Endothelial cell of umbilical vein (primary cell): ENCODE data around the gene ZNF423. TPM values are rescaled to one million over a fixed set of nuclear protein-coding genes. Genes with fewer than 3 reads are reported as not detected.

Experiments used
- BruUV-seq: library from RNA; stranded (reverse); fragments of 400-500 nt; replicated peaks from 2 replicates; lab custom pipeline; 2021; lab: Mats Ljungman, UMichigan
- CTCF ChIA-PET: fragments of 300-600, 350-600 bp; sonication (Branson Sonifier 250); formaldehyde crosslinking; loops from one replicate; lab custom pipeline; 2021; ENCODE audit warnings: antibody characterized with exemption, inconsistent platforms; lab: Charles Lee
- POLR2A ChIA-PET: fragments of 300-600, 350-600 bp; sonication (Branson Sonifier 250); formaldehyde crosslinking; loops from one replicate; lab custom pipeline; 2021; ENCODE audit warnings: antibody characterized with exemption, inconsistent platforms; lab: Charles Lee
- DNase-seq: peaks from one replicate; pipeline ENCODE4 v3.0.0-alpha.2; 2011; ENCODE audit warnings: low read depth, low spot score
- FAIRE-seq: peaks from 2 replicates; lab custom pipeline; 2011; peaks lifted over from hg19 to GRCh38; lab: Jason Lieb, UNC
- H2AFZ ChIP-seq: 2 replicates; pipeline ENCODE4 v1.6.0; 2012; ENCODE audit warnings: low read depth, low read length, control low read depth, inconsistent platforms
- H3K27ac ChIP-seq: 2 replicates; pipeline ENCODE4 v1.5.1; 2011; ENCODE audit warnings: low read depth, mild to moderate bottlenecking, control low read depth, low read length, moderate library complexity; ENCODE audit not compliant: insufficient read depth
- H3K27me3 ChIP-seq, 2 experiments: 2 replicates each; pipeline versions ENCODE4 v1.6.0 to v1.6.1; 2011; ENCODE audit warnings: low read length in 2 of 2, mixed read lengths in 1 of 2; ENCODE audit not compliant: control insufficient read depth in 2 of 2, insufficient read depth in 2 of 2
- H3K36me3 ChIP-seq, 2 experiments: 2 replicates in 1 of 2; 3 replicates in 1 of 2; pipeline ENCODE4 v1.5.1; 2011; ENCODE audit warnings: low read length in 2 of 2, mild to moderate bottlenecking in 1 of 2, moderate library complexity in 1 of 2; ENCODE audit not compliant: control insufficient read depth in 2 of 2, insufficient read depth in 2 of 2; ENCODE audit errors: extremely low read depth in 1 of 2
- H3K4me1 ChIP-seq: 3 replicates; pipeline ENCODE4 v1.5.1; 2011; ENCODE audit warnings: mild to moderate bottlenecking, low read length; ENCODE audit not compliant: control insufficient read depth, insufficient read depth; ENCODE audit errors: extremely low read depth
- H3K4me2 ChIP-seq: 2 replicates; pipeline ENCODE4 v1.6.1; 2011; ENCODE audit warnings: low read length, control low read depth, mixed read lengths; ENCODE audit not compliant: insufficient read depth
- H3K4me3 ChIP-seq, 3 experiments: fragments of 200-600 bp in 1 of 3; sonication (generic), shearing (Covaris generic) in 1 of 3; replicated peaks in 1 of 3; 2 replicates each; pipeline ENCODE4 v1.5.1; 2011 to 2016; ENCODE audit warnings: control low read depth in 3 of 3, low read length in 3 of 3, mild to moderate bottlenecking in 2 of 3, inconsistent platforms in 1 of 3, low read depth in 1 of 3, moderate library complexity in 1 of 3; ENCODE audit not compliant: insufficient read depth in 1 of 3
- H3K79me2 ChIP-seq: 2 replicates; pipeline ENCODE4 v1.6.0; 2012; ENCODE audit warnings: low read length, inconsistent platforms; ENCODE audit not compliant: control insufficient read depth, insufficient read depth
- H3K9ac ChIP-seq: replicated peaks from 2 replicates; pipeline ENCODE3; 2011; ENCODE audit warnings: low read length, control low read depth; ENCODE audit not compliant: insufficient read depth; ENCODE audit errors: extremely low read depth
- H3K9me1 ChIP-seq: replicated peaks from 3 replicates; pipeline ENCODE4 v1.6.0; 2011; ENCODE audit warnings: mild to moderate bottlenecking, low read length; ENCODE audit not compliant: control insufficient read depth, insufficient read depth; ENCODE audit errors: extremely low read depth
- H3K9me3 ChIP-seq: replicated peaks from 2 replicates; pipeline ENCODE4 v1.5.1; 2012; ENCODE audit warnings: low read length, inconsistent platforms; ENCODE audit not compliant: control insufficient read depth, insufficient read depth
- H4K20me1 ChIP-seq: replicated peaks from 2 replicates; pipeline ENCODE3; 2011; ENCODE audit warnings: mild to moderate bottlenecking, low read length; ENCODE audit not compliant: control insufficient read depth, insufficient read depth; ENCODE audit errors: extremely low read depth
- EZH2 ChIP-seq: IDR thresholded peaks from 2 replicates; pipeline ENCODE4 v1.6.1; 2012; ENCODE audit warnings: borderline replicate concordance, low read depth, mild to moderate bottlenecking, moderate library complexity, low read length, inconsistent platforms; ENCODE audit not compliant: severe bottlenecking
- FOS ChIP-seq: IDR thresholded peaks from 2 replicates; pipeline ENCODE4 v1.6.1; 2011; ENCODE audit warnings: mild to moderate bottlenecking, low read length, moderate library complexity, borderline replicate concordance; ENCODE audit not compliant: insufficient read depth
- GATA2 ChIP-seq: IDR thresholded peaks from 2 replicates; pipeline ENCODE4 v1.7.0; 2011; ENCODE audit warnings: low read depth, mild to moderate bottlenecking, moderate library complexity, mixed read lengths, low read length; ENCODE audit not compliant: insufficient read length, insufficient read depth
- JUN ChIP-seq: IDR thresholded peaks from 2 replicates; pipeline ENCODE4 v1.6.1; 2011; ENCODE audit warnings: borderline replicate concordance, low read depth; ENCODE audit not compliant: insufficient read length, insufficient read depth
- MAX ChIP-seq: IDR thresholded peaks from 2 replicates; pipeline ENCODE4 v1.6.1; 2011; ENCODE audit not compliant: insufficient read depth, insufficient read length
- MYC ChIP-seq: IDR thresholded peaks from one replicate; pipeline ENCODE4 v1.6.1; 2011; ENCODE audit warnings: mild to moderate bottlenecking, low read depth, low read length
- POLR2A ChIP-seq: IDR thresholded peaks from 2 replicates; pipeline ENCODE4 v1.6.1; 2012; ENCODE audit warnings: low read depth, mild to moderate bottlenecking, control low read depth, low read length
- POLR2AphosphoS5 ChIP-seq: IDR thresholded peaks from 2 replicates; pipeline ENCODE4 v1.6.1; 2012; ENCODE audit warnings: low read depth, mild to moderate bottlenecking, control low read depth, low read length, moderate library complexity; ENCODE audit not compliant: insufficient read depth
- dilution Hi-C: fragments of 300-500 bp; cut with MboI; formaldehyde crosslinking; loops from one replicate; pipeline ENCODE4 v1.15.0; 2019; ENCODE audit warnings: low sequenced_read_pairs; ENCODE audit not compliant: extremely low pct_ligation_motif_present
- intact Hi-C: fragments of 100-400 bp; cut with micrococcal nuclease; formaldehyde crosslinking; loops from one replicate; pipeline ENCODE4 v1.10.0; 2022
- polyA plus RNA-seq, 4 experiments: library from polyadenylated mRNA; depleted of rRNA in 3 of 4; stranded (reverse) in 3 of 4; unstranded in 1 of 4; fragments of >200 nt; gene quantifications; 2 replicates each; pipeline versions ENCODE4 v1.2.1 to v1.2.3, GENCODE V29; 2011 to 2012; ENCODE audit warnings: missing spikeins in 1 of 4
- total RNA-seq: library from RNA; stranded (reverse); gene quantifications from 2 replicates; pipeline ENCODE4 v1.2.3, GENCODE V29; 2021
- TF ChIP-seq, protein P1 (sequence below), 2 donors: IDR thresholded peaks; 1 replicate in 1 of 2; 2 replicates in 1 of 2; pipeline ENCODE4 v1.5.1; 2011; ENCODE audit warnings: low read length in 2 of 2, mild to moderate bottlenecking in 2 of 2, moderate library complexity in 2 of 2, control low read depth in 1 of 2, inconsistent platforms in 1 of 2, low read depth in 1 of 2; ENCODE audit not compliant: insufficient read depth in 1 of 2; ENCODE audit errors: extremely low read depth in 1 of 2

Gene ZNF423
- total and polyA plus RNA-seq, 2 donors (not counting 3 experiments of a cell fraction or from before 2014, with no cell fraction given), result 2.2 to 8.1 TPM

- no peak overlapping the region for H3K9ac ChIP-seq
- H2AFZ ChIP-seq, result no peak overlapping the region
- BruUV-seq, result no TSS peak
- intact Hi-C loops (no loop called here), dilution Hi-C loops (no loop called here)
- H3K79me2 ChIP-seq, result no peaks in the 10 kb centered on the region
- TF ChIP-seq GATA2, result no peak
- TF ChIP-seq MAX, result no peak
- TF ChIP-seq EZH2, result no peak
- TF ChIP-seq, protein P1, sequence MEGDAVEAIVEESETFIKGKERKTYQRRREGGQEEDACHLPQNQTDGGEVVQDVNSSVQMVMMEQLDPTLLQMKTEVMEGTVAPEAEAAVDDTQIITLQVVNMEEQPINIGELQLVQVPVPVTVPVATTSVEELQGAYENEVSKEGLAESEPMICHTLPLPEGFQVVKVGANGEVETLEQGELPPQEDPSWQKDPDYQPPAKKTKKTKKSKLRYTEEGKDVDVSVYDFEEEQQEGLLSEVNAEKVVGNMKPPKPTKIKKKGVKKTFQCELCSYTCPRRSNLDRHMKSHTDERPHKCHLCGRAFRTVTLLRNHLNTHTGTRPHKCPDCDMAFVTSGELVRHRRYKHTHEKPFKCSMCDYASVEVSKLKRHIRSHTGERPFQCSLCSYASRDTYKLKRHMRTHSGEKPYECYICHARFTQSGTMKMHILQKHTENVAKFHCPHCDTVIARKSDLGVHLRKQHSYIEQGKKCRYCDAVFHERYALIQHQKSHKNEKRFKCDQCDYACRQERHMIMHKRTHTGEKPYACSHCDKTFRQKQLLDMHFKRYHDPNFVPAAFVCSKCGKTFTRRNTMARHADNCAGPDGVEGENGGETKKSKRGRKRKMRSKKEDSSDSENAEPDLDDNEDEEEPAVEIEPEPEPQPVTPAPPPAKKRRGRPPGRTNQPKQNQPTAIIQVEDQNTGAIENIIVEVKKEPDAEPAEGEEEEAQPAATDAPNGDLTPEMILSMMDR (IDR thresholded peaks at IDR 0.05; ENCODE audit: extremely low read depth in 1 of 2, insufficient read depth in 1 of 2, low read depth in 1 of 2, low read length in 2 of 2), result no peak
- no peak for TF ChIP-seq MYC
- no peak for TF ChIP-seq FOS
- no peak for TF ChIP-seq JUN
- no peak for TF ChIP-seq POLR2A
- TF ChIP-seq POLR2AphosphoS5, result no peak
- H3K9me3 ChIP-seq, result no peaks in the 10 kb centered on the region
- no peaks in the 10 kb centered on the region for H3K9me1 ChIP-seq
- no peaks in the 10 kb centered on the region for H3K27me3 ChIP-seq
- H3K4me2 ChIP-seq, result no peak overlapping the region
- no peak overlapping the region for H3K4me3 ChIP-seq
- no peaks in the 10 kb centered on the region for H3K4me1 ChIP-seq
- POLR2A ChIA-PET, result no interaction called here
- no peak for FAIRE-seq
- no peak for DNase-seq
- no peaks in the 10 kb centered on the region for H4K20me1 ChIP-seq
- H3K36me3 ChIP-seq, result no peaks in the 10 kb centered on the region
- H3K27ac ChIP-seq, result no peak overlapping the region
- CTCF ChIA-PET, result no interaction called here
Observed at GRCh38 chr16:49540836-49541235, 315.1 kb downstream of the ZNF423 start.
